HS-5 (cell line): ENCODE results near the gene MYRFL.
A peak's percentile ranks its signal among the peaks of the same experiment; 100 is the strongest.

Experiments
- DNase-seq: peaks from one replicate; pipeline ENCODE4 v3.0.0-alpha.2; 2012; ENCODE audit warnings: low read depth

Gene MYRFL

DNA sequence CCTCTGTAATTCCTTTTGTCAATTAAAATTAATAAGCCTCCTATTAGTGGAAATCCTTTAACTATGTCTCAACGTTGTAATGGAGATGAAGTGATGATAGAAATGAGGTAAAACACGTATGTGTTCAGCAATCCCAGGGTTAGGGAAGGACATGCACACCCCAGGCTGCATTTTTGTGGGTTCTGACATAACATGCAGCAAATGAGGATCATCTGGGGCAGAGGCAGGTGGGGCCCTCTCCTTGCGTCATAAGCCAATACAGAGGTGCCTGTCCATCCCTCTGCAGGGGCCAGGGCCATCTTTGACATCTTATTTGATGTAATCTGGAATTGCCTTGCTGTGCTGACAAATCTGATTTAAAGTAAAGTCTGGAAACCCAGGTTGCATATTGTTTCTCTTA, 73.2 kb downstream of the MYRFL start:
- DNase-seq, result peak; percentile 32

DNA sequence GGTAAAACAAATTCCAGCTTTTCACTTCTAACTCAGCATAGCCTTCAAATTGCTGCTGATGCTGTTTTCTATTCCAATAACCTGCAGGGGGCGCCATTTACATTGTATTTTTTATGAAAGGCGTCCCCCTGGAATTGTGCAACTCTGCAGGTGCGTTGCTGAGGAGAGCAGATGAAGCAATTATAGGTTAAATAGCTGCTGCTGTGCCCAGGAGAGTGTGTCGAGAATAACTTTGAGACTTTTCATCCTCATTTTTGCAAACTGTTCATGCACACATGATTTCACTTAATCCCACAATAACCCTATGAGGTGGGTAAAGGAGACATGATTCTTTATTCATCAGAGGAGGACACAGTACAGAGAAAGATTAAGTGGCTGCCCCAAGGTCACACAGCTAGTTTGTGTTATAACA, 75.7 kb downstream of the MYRFL start:
- peak; percentile 36 for DNase-seq

DNA sequence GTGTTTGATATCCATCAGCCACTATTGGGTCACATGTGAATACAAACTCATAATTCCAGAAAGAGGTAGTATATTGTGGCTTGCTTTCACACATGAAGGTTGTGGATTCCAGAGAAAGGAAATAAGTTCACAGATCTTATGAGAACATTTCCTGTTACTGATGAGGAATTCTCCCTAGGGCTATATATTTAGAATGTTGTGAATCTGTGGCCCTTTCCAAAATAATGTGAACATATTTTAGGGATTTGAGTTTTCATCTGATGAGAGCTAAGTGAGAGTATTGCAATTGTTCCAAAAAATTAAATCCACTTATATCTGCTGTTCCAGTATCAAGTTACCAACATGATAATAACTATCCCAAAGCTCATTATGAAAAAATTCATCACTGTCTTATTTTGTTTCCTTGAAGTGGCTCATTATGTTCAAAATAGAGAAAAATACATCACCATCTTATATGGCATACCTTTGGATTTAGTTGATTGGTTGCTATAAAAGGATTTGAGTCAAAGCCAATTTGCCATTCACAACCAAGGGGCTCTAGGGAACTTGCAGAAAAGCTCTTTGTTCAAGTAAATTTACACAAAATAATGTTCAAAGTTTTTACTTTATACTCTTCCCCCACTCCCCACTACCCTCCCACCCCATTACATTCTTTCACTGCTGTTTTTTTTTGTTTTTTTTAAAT, 76.3 kb downstream of the MYRFL start:
- no peak for DNase-seq

DNA sequence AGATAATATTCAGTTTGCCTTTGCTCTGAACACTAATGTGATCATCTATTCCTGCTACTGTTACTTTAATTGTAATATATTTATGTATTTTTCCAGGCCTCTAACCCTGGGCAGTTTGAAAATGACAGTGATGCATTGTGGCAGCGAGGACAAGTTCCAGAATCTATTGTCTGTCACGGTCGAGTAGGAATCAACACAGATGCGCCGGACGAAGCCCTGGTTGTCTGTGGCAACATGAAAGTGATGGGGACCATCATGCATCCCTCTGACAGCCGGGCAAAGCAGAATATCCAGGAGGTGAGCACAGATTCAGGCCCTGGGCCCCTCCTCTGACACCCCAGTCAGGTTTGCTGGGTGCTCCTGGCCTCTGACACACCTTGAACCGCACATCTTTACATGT, 78.5 kb downstream of the MYRFL start:
- no peak for DNase-seq

DNA sequence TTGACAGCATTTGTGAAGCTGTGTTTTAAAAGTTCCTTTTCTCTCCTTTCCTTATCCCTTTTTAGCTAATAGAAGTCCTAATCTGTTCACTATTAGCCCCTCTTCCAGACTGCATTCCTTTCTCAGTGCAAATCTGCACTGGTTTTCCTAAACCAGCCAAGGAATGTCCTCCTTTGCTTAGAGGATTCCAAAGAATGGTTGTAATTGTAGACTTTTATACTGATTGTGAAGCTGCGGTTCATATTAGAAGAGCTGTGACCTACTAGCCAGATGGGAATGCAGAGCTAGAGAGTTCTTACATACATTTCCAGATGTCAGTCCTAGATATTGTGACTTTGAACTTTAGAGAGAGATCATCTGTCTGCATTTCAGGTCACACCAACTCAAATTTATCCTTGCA, 79.8 kb downstream of the MYRFL start:
- DNase-seq, result no peak

DNA sequence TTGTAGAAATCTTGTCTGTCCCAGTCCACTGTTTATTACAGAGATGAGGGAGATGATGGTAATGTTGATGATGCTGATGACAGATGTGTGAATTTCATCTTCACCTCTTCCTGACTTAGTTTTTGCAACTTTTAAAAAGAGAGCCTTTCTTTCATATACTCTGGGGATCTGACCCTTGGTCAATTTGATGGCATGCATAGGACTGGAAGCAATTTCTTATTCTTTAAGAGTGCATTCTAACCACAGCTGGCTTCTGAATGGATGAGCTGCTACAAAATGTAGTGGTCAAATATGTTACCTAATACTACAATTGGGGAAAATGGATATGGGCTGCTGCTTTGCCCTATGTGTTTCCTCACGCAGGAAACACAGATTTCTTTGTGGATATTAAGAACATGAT, 80.8 kb downstream of the MYRFL start:
- DNase-seq, result no peak

DNA sequence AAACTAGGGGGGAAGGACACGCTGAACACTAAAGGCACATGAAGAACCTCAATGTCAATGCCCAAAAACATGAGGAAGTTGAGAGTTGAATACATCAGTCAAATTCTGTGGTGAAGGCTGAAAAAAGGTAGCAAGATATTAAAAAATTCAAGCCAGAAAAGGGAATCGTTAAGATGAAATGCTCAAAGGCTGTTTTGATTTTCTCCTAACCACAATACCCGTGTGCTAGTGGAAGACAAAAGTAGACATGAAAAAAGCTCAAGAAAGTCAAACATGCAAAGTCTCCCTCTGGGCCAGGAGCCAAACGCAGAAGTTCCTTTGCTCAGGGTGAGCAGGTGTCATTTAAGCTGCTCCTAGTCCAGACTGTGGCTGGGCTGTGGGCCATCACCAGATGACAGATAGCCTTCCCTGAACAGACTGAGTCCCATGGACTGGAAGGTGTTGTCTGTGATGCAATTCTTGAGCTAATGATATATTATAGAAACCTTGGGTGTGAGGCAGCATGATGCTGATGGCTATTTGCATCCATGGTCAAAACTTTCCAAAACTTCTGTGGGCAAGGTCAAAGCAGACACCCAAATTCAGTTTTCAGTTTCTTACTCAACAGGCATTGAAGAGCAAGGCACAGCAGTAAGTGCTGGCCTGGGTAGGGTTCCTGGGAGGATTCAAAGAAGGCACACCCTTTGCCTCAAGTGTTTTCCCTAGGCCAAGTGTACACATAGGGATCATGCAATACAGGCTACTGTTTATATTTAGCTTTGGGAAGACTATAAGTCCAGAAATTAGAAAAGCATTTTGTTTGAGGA, 81.6 kb downstream of the MYRFL start:
- DNase-seq, result no peak

DNA sequence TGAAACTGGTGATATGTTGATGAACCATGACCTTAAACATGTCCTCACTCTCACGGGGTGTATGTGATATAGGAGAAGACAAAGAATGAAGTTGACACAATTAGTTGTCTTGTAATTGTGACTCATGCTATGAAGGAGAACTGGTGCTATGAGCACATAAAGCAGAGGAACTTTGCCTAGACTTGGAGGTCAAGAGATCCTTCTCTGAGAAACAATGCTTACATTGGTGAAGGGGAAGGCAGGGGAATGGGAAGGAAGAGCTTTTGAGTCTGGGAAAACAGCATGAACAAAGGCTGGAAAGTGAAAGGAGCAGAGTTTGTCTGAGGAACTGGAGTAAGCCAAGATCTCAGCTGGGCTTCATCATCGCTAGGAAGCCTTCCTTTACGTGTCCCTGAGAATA, 83.2 kb downstream of the MYRFL start:
- DNase-seq, result no peak

DNA sequence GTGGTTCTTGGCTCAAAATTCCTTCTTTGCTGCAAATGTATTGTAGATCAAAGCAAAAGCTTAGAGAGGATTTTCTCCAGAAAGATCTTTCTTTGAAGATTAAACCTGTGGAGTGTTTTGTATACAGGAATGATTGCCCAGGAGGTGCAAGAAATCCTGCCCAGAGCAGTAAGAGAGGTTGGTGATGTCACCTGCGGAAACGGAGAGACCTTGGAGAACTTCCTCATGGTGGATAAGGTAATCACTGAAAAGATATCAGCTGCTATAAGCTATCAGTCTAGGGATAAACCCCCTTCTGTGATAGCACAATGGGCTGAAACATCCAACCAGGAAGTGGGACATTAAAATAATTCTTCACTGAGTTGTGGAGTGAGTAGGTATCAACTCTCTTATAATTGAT, 85.7 kb downstream of the MYRFL start:
- no peak for DNase-seq

DNA sequence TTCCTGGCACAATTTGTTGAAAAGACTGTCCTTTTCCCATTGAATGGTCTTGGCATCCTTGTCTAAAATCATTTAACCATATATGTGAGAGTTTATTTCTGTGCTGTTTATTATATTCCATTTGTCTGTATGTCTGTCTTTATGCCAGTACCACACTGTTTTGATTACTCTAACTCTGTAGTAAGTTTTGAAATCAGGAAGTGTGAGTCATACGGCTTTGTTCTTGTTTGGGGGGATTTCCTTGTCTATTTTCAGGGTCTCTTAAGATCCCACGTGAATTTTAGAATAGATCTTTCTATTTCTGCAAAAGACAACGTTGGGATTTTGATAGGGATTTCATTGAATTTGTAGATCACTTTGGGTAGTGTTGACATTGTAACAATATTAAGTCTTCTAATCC, 88.5 kb downstream of the MYRFL start:
- no peak for DNase-seq

DNA sequence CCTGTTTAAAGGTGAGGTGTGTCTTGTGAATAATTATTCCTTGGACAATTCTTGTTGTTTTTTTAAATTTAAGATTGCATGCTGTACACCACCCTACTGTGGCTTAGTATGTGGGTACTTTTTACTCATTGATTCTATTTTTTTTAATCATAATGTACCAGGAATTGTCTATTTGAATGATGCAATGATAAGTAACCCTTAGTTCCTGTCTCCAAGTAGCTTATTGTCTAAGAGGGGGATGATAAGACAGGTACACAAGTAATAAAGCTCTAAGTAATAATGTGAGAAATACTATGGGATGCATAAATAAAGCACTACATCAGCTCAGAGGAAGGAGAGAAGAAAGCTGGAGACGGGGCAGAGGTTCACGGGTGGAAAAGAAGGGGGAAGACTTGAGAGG, 90.9 kb downstream of the MYRFL start:
- no peak for DNase-seq

DNA sequence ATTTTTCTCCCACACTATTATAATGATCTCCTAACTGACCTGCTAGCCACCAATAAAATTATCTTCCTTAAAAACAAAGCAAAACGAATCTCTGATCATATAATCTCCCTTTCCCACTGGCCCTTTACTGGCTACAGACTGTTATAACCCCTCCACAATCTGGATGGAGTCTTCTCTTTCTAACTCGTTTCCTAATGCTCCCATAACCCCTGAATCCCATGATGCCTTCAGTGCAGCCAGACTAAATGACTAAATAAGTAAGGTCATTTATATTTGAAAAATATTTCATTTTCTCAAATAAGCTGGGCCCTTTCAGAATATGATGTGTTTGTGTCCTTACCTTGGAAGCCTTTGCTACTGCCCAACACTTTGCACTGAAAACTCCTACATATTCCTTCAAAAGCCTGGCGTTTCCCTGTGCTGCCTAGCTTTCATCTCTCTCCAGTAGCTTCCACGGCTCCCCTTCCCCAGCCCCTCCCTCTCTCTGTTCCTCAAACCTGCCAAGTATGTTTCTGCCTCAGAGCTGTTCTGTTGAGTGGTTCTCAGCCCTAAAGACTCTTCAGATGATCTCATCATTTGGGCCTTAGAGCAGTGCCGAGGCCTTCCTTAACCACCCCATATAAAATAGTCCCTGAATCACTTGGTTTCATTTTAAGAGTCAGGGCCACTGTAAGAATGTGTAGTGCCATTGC, 91.7 kb downstream of the MYRFL start:
- DNase-seq, result no peak

DNA sequence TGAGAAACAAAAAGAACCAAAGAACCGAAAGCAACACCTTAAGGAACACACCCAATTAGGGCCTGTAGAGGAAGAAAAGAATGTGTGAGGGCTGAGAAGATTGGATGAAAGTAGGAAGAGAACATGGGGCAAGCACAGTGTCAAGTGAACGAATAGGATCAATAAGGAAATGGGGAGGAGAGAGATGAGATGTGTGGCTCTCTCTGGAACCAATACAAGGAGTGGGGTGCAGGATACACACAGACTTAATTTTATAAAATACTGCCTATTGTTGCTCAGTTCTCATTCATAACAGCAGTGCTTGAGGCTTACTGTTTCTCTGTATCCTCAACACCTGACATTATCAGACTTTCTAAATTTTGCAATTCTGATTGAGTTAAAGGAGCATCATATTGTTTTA, 93.3 kb downstream of the MYRFL start:
- no peak for DNase-seq

DNA sequence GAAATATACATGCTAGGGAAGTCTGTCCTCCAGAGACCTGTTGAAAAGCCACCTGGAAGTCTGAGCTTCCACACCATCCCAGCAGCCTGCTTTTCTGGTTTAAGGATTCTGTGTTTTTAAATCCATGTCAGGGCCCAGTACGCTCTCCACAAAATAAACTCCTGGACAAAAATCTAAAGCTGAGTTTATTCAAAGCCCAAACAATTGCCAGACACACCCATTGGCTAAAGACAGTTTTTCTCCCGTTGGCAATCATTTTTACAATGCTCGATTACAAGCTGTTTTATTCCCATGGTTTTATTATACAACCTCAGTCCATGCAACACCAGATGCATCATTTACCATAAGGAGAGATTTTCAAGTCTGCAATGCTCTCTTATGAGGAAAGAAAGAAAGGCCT, 94.5 kb downstream of the MYRFL start:
- DNase-seq, result no peak

DNA sequence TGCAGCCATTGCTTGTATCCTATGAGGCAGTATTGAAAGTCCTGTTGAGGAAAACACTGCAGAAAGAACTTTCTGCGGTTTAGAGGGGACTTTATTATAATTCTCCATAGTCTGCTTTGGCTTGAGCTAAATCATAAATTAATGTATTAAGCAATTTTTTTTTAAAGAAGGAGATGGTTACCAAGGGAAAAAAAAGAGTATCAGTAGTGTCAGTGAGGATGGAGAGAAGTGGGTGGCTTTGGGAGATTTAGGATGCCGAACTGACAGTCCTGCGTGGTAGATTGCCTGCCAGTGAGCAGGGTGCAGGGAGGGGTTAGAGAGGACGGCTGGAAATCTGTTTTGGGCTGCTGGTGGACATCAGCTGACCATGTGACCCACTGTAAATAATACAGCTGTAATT, 96.8 kb downstream of the MYRFL start:
- DNase-seq, result no peak

DNA sequence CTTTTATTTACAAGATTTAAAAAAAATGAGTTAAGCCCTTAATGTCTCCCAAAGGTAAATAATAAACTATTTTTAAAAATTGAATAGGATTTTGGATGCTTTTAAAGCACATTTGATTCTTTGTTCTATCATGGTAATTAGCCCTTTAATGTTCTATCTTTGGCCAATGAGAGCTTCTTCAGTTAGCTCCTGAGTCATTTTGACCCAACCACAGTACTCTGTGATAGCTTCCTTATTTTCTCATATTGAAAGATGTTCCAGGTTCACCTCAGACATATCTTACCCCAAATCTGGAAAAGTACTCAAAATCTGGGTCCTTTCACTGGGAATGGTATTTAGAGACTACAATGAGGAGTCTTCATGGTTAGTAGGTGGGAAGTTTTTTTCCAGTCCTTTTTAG, 98.0 kb downstream of the MYRFL start:
- no peak for DNase-seq

DNA sequence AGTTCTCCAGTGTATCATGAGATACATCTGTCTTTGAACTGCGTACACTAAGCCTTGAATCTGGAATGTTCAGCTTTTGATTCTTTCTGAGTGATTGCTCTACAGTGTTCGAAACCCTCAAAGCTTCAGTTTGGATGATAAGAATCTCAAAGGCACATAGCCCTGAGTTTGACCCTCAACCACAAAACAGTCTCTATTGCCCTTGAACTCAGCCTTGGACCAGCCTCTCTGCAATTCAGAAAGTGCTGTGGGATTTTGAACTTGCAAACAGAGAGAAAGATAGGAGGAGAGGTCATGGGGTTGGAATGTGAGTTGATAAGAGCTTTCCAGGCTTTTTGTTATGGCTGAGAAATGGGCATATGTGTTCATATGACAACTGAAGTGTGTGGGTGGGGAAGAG, 100.3 kb downstream of the MYRFL start:
- no peak for DNase-seq

DNA sequence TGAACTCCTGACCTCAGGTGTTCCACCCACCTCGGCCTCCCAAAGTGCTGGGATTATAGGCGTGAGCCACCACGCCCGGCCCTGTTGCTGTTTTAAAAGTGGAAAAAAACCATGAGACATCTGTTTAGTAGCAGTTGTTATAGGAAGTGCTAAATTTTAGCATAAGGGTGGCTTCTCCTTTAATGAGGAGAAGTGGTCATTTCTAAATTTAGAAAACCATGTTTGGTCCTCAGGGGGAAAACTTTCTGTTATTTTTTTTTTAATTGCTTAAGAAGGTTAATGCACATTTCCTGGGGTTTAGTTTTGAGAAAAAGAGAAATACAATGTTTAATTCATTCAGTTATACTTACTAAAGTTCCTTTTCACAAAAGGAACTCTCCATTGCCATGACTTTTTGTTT, 102.1 kb downstream of the MYRFL start:
- DNase-seq, result no peak

DNA sequence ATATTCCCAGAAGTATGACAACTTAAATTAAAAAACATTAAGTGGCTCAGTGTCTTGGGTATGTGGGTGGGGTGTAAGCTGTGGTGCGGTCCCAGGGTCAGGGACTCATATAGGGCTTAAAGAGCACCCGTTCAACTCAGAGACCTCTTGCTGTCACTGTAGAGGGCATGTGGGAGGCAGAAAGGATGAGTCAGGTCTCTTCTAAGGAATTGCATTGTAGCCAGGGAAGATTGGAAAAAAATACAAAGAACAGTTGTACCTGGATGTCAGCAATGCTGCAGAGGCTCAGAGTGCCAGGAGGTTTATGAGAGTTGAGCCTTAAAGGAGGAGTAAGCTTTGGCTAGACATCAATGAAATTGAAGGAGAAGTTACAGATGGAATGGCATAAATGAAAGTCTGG, 104.1 kb downstream of the MYRFL start:
- DNase-seq, result no peak

DNA sequence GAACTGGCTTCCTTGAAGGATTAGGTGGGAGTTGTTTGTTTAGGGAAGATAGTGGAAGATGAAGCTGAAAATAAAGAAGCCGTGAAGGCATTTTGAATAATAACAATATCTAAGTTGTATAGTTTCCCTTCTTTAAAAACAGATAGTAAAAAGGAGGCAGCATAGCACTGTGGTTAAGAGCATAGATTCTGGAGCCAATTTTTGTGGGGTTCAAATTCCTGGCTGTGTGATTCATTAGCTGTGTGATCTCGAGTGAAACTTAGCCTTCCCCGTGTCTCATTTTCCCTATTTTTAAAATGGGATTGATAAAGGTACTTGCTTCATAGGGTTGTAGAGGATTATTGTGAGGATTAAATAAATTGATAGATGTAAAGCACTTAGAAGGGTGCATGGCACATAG, 104.5 kb downstream of the MYRFL start:
- no peak for DNase-seq

DNA sequence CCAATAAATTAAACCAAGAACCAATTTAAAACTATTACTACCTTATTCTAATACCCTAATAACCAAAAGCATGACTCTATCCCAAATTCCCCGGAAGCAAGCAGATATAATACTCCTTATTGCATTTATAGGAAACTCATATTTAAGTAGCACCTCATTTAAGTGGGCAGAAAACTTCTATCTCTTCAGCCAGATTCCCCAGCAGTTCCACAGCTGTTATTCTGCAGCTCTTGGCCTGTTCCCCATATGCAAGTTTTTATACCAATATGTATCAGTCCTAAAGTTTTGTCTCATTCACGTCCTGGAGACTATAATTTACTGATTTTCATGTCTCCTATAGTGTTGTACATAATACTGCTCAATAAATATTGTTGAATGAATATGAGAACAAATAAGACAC, 106.5 kb downstream of the MYRFL start:
- no peak for DNase-seq

DNA sequence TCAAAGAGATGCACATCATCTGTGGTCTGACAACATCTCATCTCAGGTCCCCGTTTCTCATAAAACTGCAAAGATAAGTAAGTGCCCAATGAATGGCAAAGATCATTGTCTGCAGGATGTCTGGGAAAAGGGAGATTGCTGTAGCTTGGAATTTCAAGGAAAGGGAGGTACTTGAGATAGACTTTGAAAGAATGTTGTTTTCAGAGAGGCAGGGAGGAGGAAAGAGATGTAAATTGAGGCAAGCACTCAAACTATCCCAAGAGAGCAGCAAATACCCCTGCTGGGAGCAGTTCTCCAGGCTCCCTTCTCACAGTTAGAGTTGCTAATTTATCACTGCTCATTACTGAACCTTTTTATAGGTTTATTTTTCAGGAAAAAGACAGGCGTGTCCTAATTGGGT, 107.1 kb downstream of the MYRFL start:
- DNase-seq, result no peak
